ENCODE data around the gene ZNF462. TPM values are rescaled to one million over a fixed set of nuclear protein-coding genes. Genes with fewer than 3 reads are reported as not detected.
"Not testable (repeated sequence)": the region's sequence is repeated elsewhere in the genome, so short reads cannot be mapped to it uniquely, and the experiment has no call there.

Gene ZNF462
- total RNA-seq, 6 experiments from 2014 or later: 0.93 to 4.0 (median 2.9) TPM

DNA sequence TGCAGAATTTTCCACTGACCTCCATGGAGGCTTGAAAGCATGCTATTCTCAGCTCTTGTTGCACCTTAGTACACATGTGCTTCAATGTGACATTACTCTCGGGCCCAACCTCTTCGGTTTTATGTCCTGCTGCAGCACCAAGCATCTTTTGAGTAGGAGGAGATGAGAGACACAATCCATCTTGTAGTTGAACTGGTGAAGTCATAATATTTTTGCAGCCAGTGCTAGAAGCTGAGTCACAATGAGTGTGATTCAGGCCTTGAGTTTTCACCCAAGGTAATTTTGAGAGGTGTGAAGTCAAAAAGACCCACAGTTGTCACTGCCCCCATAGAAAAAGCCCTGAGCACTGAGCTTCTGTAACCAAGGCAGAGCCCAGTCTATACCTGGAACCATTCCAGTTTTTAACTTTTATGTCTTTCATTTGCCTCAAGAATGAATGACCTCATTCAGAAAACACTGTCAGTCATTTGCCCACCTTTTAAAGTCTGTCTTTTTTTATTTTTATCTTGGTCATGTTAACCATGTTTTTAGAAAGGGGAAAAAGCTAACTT is 117.7 kb downstream of the ZNF462 start:
- Histone ChIP-seq H3K27ac (no peak overlapping the region), H3K9me3 (no peaks in the 10 kb centered on the region), H3K4me3 (no peak overlapping the region), H3K36me3 (no peaks in the 10 kb centered on the region), H3K4me1 (no peaks in the 10 kb centered on the region), H3K27me3 (no peaks in the 10 kb centered on the region)
- TF ChIP-seq, protein P1, sequence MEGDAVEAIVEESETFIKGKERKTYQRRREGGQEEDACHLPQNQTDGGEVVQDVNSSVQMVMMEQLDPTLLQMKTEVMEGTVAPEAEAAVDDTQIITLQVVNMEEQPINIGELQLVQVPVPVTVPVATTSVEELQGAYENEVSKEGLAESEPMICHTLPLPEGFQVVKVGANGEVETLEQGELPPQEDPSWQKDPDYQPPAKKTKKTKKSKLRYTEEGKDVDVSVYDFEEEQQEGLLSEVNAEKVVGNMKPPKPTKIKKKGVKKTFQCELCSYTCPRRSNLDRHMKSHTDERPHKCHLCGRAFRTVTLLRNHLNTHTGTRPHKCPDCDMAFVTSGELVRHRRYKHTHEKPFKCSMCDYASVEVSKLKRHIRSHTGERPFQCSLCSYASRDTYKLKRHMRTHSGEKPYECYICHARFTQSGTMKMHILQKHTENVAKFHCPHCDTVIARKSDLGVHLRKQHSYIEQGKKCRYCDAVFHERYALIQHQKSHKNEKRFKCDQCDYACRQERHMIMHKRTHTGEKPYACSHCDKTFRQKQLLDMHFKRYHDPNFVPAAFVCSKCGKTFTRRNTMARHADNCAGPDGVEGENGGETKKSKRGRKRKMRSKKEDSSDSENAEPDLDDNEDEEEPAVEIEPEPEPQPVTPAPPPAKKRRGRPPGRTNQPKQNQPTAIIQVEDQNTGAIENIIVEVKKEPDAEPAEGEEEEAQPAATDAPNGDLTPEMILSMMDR (IDR thresholded peaks at IDR 0.05): no peak
- TF ChIP-seq POLR2A (IDR thresholded peaks at IDR 0.05): no peak
- ATAC-seq (no peak), DNase-seq (no peak)
- intact Hi-C loops (cut with DNase I): no loop called here
- 25% methylated on average over 2 of the region's 2 CpGs for WGBS (ENCODE audit: insufficient coverage, low coverage, low lambda C conversion rate, missing lambda C conversion rate)

DNA sequence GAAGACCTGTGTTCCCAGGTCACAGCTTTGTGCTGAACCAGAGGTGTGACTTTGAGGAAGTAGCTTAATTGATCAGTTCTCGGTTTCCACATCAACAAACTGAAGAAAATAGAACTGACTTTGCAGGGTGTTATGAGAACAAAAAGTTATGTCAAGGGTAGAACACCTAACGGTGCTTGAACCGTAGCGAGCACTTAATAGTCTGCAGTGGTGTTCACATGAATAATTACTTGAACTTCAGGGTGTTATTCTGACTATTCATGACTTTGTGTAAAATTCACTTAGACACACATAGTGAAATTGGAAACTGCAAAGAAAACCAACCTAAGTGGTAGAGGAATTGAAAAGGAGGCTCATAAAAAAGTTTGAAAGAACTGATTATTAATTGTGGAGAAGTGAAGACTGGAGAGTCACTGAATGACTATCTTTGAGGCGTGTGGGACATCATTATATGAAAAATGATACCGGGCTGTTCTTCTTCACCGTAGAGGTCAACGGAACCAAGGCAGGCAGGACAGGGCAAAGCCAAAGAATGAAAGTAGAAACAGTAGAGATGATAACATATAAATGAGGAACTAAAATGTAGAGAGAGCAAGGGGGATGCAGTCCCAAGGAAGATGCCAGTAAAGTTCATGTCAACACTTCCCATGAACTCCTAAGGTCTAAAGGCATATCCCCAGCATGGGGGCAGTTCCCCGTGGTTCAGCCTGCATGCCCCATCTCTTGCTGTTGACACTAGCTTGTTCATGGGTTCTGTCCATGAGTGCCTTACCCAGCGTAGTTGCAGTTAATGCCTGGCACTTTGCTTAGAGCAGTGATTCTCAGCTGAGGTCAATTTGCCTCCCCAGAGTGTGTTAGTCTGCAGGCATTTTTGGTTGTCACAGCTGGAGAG is 118.7 kb downstream of the ZNF462 start:
- DNase-seq (no peak), ATAC-seq (no peak)
- Histone ChIP-seq H3K27me3 (no peaks in the 10 kb centered on the region), H3K27ac (no peak overlapping the region), H3K4me1 (no peaks in the 10 kb centered on the region), H3K4me3 (no peak overlapping the region), H3K9me3 (no peaks in the 10 kb centered on the region), H3K36me3 (no peaks in the 10 kb centered on the region)
- intact Hi-C loops (cut with DNase I): no loop called here
- 64% methylated on average over 10 of the region's 10 CpGs for WGBS (ENCODE audit: insufficient coverage, low coverage, low lambda C conversion rate, missing lambda C conversion rate)
- no peak for TF ChIP-seq POLR2A (IDR thresholded peaks at IDR 0.05)
- TF ChIP-seq, protein P1 (IDR thresholded peaks at IDR 0.05): no peak

DNA sequence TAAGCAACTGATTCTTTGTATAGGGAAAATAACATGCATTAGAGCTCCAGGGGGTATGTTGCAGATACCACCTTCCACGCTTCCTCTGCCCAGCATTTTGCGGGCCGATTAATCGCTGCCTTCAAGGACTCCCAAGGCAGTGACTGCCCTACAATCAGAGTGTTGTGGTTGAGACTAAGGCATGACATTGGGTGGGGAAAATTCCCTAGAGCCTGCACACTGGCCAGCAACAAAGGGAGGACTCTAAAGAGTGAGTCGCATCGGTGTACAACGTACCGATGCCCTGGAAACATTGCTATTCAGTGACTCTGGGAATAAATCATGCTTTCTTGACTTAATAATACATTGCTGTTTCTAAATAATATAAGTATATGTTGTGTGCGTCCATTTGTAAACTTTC is 119.7 kb downstream of the ZNF462 start:
- ATAC-seq: no peak

DNA sequence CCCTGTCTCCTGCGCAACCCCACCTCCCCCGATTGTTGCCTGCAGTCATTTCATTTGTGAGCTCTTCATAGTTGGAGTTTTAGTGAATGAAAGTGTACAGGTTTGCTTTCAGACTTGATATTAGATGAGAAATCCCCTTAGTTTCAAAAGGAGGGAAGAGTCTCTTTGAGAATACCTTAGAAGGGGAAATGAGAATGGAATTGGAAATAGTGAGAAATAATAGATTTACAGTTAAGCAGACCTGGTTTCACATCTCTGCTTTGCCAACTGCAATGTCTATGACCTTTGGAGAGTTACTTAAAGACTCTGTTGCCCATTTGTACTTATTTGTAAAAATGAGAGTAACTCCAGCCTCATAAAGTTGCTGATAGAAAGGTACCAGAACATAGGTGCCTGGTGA is 120.4 kb downstream of the ZNF462 start:
- Histone ChIP-seq H3K4me3 (no peak overlapping the region), H3K9me3 (no peaks in the 10 kb centered on the region), H3K27ac (no peak overlapping the region), H3K27me3 (no peaks in the 10 kb centered on the region), H3K36me3 (no peaks in the 10 kb centered on the region), H3K4me1 (no peaks in the 10 kb centered on the region)
- TF ChIP-seq, protein P1 (IDR thresholded peaks at IDR 0.05): no peak
- TF ChIP-seq POLR2A (IDR thresholded peaks at IDR 0.05): no peak
- ATAC-seq: no peak
- DNase-seq: no peak
- 76% methylated on average over 2 of the region's 2 CpGs for WGBS (ENCODE audit: insufficient coverage, low coverage, low lambda C conversion rate, missing lambda C conversion rate)
- intact Hi-C loops (cut with DNase I): no loop called here

More for the DNA sequence above, 119.7 kb downstream of the ZNF462 start:
- Histone ChIP-seq H3K27ac (no peak overlapping the region), H3K27me3 (no peaks in the 10 kb centered on the region), H3K4me1 (no peaks in the 10 kb centered on the region), H3K9me3 (no peaks in the 10 kb centered on the region), H3K36me3 (no peaks in the 10 kb centered on the region), H3K4me3 (no peak overlapping the region)
- 87% methylated on average over 7 of the region's 9 CpGs for WGBS (ENCODE audit: insufficient coverage, low coverage, low lambda C conversion rate, missing lambda C conversion rate)
- TF ChIP-seq POLR2A (IDR thresholded peaks at IDR 0.05): no peak
- TF ChIP-seq, protein P1 (IDR thresholded peaks at IDR 0.05): no peak
- DNase-seq: no peak
- intact Hi-C loops (cut with DNase I): no loop called here

DNA sequence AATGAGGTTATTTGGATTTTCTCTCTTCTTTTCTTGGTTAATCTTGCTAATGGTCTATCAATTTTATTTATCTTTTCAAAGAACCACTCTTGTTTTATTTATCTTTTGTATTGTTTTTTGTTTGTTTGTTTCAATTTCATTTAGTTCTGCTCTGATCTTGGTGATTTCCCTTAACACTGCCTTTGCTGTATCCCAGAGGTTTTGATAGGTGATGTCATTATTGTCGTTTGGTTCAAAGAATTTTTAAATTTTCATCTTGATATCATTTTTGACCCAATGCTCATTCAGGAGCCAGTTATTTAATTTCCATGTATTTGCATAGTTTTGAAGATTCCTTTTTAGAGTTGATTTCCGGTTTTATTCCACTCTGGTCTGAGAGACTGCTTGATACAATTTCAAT is 126.9 kb downstream of the ZNF462 start:
- H3K27ac ChIP-seq: not testable (repeated sequence)

More for the DNA sequence above, 126.9 kb downstream of the ZNF462 start:
- ATAC-seq; H3K4me1 ChIP-seq; H3K9me3 ChIP-seq; H3K36me3 ChIP-seq; intact Hi-C loops (cut with DNase I); H3K4me3 ChIP-seq; H3K27me3 ChIP-seq; DNase-seq: not testable (repeated sequence)
- 46% methylated on average over 2 of the region's 2 CpGs for WGBS (ENCODE audit: insufficient coverage, low coverage, low lambda C conversion rate, missing lambda C conversion rate)
